ENCODE results near the gene MMP3.

DNA sequence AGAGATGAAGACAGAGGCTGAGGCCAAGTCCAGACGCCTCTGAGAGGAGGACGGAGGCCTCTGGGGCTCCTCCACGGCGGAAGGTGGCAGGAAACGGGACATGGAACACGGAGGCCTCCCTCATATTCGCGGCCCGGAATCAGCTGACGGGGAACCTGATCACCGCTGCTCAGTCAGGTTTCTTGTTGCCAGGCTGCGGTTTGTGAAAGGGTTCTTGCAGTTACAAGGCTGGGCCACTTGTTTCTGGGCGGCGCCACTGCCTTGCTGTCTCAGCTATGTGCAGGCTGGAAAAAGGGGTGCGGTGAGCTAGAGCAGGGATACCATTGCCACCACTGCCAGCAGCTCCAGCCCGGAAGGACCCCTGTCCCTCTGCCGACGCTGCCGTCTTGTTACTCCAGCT, 35.5 kb downstream of the MMP3 start:
- TF ChIP-seq POLR2AphosphoS5 (IDR thresholded peaks at IDR 0.05; ENCODE audit: low read depth, low read length) (no peak), POLR2A (IDR thresholded peaks at IDR 0.05; ENCODE audit: low read depth, low read length) (no peak)
